ENCODE results near the gene IQGAP2. TPM values are rescaled to one million over a fixed set of nuclear protein-coding genes. Genes with fewer than 3 reads are reported as not detected.

IQGAP2 gene
- polyA plus RNA-seq, 3 donors: 55.1 to 76.6 (median 60.8) TPM

DNA sequence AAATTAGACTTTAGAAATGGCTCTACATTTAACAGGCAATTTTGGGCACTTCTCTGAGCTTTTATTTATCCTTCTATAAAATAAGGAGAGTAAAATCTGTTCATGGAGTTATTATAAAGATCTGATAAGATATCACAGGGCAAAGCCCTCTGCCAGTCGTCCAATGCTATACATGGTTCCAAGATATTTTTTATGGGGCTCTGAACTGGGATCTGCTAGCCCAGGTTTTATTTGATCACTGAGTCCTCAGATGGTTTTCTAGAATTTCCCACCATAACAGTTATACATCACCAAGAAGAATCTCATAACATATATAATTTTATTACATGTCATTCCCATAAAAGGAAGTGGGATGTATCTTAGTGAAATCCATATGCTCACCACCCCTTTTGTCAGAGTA is 23.2 kb upstream of the IQGAP2 start:
- no peak for DNase-seq

GRCh38 chr5:76380346-76381066 is 22.6 kb upstream of the IQGAP2 start:
- DNase-seq: no peak

DNA sequence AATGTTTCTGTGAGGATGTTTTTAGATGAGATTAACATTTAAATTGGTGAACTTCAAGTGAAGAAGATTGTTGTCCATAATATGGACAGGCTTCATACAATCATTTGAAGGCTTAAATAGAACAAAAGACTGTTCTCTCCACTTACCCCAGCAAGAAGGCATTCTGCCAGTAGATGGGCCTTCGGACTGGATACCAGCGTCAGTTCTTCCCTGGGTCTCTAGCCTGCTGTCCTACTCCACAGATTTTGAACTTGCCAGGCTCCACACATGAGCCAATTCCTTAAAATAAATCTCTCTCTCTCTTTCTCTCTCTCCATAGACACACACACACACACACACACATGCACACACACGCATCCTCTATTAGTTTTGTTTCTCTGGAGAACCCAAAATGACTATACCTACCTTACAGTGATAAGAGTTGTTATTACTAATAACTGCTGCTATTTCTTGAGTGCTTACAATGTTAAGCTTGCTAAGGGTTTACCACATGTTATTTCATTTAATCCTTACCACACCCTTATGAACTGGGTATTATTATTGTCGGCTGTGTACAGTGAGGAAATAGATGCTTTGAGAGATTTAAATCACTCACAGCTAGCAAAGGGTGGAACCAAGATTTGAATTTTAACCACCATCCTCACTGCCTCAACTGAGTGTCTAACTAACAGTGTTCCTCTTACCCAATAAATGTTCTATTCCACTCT is 19.8 kb upstream of the IQGAP2 start:
- no peak for DNase-seq

DNA sequence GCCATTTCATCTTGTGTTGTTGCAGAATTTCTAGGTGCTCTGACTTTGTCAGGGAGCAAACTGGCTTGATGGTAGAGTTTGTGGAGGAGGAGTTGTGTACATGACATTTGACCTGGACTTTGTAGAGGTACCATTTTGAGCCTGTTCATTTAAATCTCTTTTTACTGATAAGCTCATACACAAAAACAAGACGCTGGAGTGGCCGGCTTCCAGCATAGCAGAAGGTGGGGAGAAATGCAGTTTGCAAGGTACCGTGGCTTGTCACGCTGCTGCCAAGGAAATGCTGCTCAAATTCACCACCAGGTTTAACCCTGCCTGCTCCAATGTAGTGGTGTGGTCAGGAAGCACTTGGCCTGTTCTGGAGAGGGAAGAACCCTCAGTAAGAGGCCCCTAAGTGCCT is 18.9 kb upstream of the IQGAP2 start:
- DNase-seq: no peak

GRCh38 chr5:76384705-76385104 is 18.4 kb upstream of the IQGAP2 start:
- DNase-seq: no peak

GRCh38 chr5:76385540-76385939 is 17.5 kb upstream of the IQGAP2 start:
- no peak for DNase-seq

DNA sequence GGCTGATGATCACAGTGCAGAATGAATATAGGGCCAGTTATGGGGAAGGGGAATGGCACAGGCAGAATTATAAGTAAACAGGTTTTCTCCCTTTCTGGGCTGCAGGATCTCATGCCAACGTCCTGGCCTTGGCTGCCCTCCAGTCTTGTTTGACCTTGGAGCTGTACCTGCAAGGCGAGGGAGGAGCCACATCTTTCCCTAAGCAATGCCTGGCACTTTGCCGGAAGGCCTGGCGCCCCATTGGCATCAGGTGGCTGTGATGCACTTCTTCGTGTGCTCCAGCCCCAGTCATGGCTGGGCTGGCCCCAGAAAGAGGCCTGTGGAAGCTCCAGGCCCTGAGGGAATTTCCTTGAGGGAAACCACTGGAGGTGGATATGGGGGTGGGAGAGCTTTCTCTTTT is 16.7 kb upstream of the IQGAP2 start:
- DNase-seq: no peak

- DNase-seq: no peak
These were observed 14.8 kb upstream of the IQGAP2 start for GRCh38 chr5:76388236-76388635.

DNA sequence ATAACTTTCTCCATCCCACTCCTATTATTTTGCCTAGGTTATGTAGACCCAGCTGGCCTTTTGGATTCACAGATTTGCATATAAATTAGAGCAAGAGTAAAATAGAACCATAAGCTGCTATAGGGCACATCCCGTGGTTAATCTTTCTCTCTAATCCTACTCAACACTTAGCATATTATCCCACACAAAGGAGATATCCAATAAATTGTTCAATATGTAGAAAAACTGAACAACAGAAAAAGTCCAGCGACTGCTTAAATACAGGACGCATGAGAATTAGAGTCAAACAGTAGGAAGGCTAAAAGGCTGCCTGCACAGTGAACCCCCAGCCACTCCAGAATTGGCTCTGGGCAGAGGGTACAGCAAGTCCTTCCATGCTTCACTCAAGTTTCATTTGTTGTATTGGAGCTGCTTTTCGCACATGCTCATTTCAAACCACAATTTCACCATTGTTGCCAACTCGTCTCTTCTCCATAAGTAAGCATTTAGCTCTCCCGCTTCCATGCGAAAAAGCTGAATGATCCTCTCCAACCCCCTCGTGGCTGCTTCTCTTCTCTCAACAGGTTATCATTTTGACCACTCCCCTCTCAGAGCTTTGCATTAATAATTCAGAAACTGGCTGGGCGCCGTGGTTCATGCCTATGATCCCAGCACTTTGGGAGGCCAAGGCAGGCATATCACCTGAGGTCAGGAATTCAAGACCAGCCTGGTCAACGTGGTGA is 14.1 kb upstream of the IQGAP2 start:
- no peak for DNase-seq

- no peak for DNase-seq
These were observed 13.5 kb upstream of the IQGAP2 start for GRCh38 chr5:76389513-76390154.

DNA sequence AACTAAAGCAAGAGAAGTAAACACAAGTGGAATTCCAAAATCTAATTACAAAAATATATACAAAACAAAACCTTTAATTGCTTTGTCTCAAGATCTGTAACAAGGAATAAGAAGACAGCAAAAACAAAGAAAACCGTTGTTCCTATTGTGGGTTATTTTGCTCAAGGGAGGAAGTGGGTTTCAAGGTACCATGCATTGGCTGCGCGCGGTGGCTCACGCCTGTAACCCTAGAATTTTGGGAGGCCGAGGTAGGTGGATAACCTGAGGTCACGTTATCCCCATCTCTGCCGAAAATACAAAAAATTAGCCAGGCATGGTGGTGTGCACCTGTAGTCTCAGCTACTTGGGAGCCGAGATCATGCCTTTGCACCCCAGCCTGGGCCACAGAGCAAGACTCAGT is 12.1 kb upstream of the IQGAP2 start:
- no peak for DNase-seq

DNA sequence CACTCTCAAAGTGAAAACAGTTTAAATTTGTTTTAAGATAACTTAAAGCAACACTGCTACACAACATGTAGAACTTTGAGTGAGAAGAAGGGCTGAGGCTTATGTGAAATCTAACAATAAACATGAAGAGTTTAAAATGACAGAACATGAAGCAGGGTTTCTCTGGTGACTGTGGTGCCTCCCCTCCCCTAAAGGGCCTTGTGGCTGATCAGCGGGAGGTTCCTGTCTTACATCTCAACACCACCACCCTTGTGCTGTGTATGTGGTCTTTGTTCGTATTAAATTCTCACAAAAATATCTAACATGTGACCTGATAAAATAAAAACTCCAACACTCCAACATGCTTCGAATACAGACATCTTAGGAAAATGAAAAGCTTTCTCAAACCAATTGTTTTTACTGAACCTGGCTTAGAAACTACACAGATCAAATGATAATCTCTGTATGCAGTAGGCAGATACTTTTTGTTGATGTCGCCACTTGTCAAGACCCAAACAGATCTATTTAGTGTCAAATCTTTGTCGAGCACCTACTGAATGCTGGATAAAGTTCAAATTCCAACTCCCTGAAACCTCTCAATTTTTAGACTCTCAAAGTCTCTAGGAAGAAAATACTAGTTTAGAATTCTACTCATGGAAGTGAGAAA is 9.9 kb upstream of the IQGAP2 start:
- no peak for DNase-seq

GRCh38 chr5:76397200-76397599 is 5.9 kb upstream of the IQGAP2 start:
- DNase-seq: no peak

- no peak for DNase-seq
These were observed 3.8 kb upstream of the IQGAP2 start for GRCh38 chr5:76399268-76399667.

- no peak for DNase-seq
These were observed 2.6 kb upstream of the IQGAP2 start for GRCh38 chr5:76400466-76400865.

DNA sequence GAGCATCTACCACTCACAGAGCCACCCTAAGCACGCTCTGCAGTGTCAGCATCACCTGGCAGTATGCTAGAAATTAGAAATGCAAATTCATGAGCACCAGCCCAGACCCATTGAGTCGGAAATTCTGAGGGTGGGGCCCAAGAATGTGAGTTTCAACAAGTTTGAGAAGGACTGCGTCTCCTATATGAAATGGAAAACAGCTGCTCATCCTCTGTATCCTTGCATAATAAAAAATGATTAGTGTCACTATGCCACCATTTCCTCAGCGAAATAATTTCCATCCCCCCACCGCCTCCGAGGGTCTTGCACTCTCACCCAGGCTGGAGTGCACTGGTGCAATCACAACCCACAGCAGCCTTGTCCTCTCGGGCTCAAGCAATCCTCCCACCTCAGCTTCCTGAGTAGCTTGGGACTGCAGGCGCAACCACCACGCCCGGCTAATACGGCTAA is 1.3 kb upstream of the IQGAP2 start:
- DNase-seq: no peak

DNA sequence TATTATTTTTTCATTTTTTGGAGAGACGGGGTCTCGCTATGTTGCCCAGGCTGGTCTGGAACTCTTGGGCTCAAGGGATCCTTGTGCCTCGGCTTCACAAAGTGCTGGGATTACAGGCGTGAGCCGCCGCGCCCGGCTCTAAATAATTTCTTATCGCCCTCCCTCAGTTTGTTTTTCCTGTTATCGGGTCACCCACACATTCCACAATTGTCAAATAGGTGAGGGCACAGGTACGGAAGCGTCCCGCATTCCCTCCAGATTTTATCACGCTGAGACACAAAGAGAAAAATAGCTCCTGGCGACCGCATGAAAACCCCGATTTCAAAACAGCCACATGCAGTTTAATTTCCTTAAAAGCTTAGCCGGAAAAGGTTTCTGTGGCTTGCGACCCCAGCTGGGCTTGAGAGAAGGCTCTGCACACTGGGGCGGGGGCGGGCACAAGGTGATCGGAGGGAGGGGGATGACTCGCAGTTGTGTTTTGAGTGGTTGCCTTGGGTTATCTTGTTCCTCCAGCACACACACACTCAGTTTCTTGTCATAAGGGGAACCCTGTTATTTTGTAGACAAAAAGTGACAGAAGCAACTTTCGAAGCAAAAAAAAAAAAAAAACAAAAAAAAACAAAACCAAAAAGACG is 717 bp upstream of the IQGAP2 start:
- DNase-seq: peak; percentile 65

GRCh38 chr5:76403766-76404222 is 709 bp downstream of the IQGAP2 start:
- no peak for DNase-seq

GRCh38 chr5:76404223-76405211 is 1.4 kb downstream of the IQGAP2 start:
- DNase-seq: no peak

GRCh38 chr5:76406014-76406413 is 2.9 kb downstream of the IQGAP2 start:
- no peak for DNase-seq
